IPS DF 4.7 (cell line): Measurements from ENCODE around the gene GPR153.

Source experiments
- DNase-seq: peaks from one replicate; pipeline ENCODE4 v3.0.0-alpha.2; 2013; ENCODE audit warnings: low spot score; ENCODE audit errors: extremely low read depth

The GPR153 gene

GRCh38 chr1:6206520-6206855, 54.4 kb downstream of the GPR153 start:
- DNase-seq, result no peak

GRCh38 chr1:6205849-6206519, 54.9 kb downstream of the GPR153 start, which contains the start of gene RNF207:
RNF207 (plus strand) TSS chr1:6206119; CDS start chr1:6206536, 417 bp downstream.
- DNase-seq, result no peak

- no peak for DNase-seq
These were observed 58.6 kb downstream of the GPR153 start for GRCh38 chr1:6202256-6202655.

- no peak for DNase-seq
These were observed 60.6 kb downstream of the GPR153 start for GRCh38 chr1:6200188-6200809.

- DNase-seq, result peak; percentile 98
These were observed 61.4 kb downstream of the GPR153 start, which contains the start of gene RPL22 for GRCh38 chr1:6199298-6200187. RPL22 (minus strand) TSS chr1:6199595; CDS start chr1:6199573, 22 bp downstream.

DNA sequence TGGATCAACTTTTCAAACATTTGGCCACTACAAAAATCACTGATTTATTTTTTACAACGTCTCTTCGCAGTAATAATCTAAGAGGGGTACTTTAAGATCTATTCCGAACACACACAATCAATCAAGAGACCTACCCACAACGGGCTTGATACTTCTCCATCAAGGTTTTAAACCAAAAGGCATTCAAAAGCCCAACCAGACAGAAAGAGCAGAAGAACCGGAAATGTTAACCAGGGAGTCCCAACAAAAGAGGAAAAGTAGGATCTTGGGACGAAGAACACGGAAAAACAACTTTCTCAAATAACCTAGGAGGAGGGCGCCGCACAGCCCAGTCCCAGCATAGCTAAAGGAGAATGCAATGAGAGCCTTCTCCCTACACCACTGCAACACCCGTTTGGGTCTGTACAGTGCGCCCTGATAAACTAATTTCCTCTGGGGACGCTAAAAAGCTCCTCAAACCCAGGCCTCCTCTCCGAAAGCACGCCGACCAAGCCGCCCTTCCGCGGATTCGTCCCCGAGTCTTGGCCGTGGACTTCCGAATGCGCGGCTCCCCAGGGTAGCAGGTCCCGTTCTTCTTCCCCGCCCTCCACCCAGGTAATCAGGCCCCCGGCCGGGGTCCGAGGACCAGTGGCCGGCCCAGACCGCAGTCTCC, 62.1 kb downstream of the GPR153 start:
- DNase-seq, result no peak

DNA sequence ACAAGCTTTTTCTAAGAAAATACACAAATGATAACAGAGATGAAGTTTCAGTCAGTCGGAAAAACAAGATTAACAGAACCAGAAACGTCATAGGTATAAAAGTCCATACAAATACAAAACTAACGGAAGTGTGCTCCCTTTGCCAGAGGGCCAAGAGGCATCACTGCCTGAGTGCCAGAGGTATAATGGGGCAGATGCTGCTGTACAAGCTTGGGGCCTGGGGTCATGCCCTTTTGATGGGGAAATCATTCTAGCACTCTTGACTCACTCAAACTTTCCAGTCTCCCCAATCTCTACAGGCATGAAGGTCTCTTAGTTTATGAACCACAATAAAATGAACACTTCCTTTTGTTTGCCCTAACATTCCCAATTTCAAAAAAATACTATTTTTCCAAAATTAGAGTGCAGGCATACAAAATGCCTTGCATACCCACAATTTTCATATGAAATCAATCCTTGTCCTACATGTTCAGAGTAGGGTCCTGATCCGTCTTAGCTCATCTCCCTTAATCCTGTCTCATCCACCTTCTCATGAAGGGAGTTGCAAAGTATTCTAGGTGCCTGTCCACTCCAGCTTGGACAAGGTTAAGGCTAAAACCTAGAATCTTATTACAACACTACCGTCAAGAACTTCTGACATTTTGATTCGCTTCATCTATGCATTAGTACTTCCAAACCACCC, 63.0 kb downstream of the GPR153 start:
- no peak for DNase-seq
